SHP77 treated with DMSO at 0.1 percent for 48 hours (cell line): ENCODE results near the gene MED31.
A peak's percentile ranks its signal among the peaks of the same experiment; 100 is the strongest.
"Not testable (repeated sequence)": the region's sequence is repeated elsewhere in the genome, so short reads cannot be mapped to it uniquely, and the experiment has no call there.

ENCODE experiments used
- DNase-seq: peaks from one replicate; lab custom pipeline; 2025; lab: John Stamatoyannopoulos, UW

The MED31 gene

GRCh38 chr17:6651354-6651918, at the start of gene MED31, which contains the start of gene C17orf100:
TSS of gene MED31 (minus strand) at chr17:6651605. CDS start at chr17:6651528, 77 bp downstream.
TSS of gene C17orf100 (plus strand) at chr17:6651762. CDS start at chr17:6651914, 152 bp downstream.
- DNase-seq, result peak; percentile 86

- DNase-seq, result no peak
Measured at GRCh38 chr17:6700948-6701307, 49.5 kb upstream of the MED31 start.

GRCh38 chr17:6699997-6700947, 48.9 kb upstream of the MED31 start:
- DNase-seq, result no peak

GRCh38 chr17:6698004-6698403, 46.6 kb upstream of the MED31 start:
- DNase-seq, result no peak

GRCh38 chr17:6696906-6697305, 45.5 kb upstream of the MED31 start:
- no peak for DNase-seq

- DNase-seq, result no peak
Measured at GRCh38 chr17:6695565-6695964, 44.2 kb upstream of the MED31 start.

- DNase-seq, result no peak
Measured at GRCh38 chr17:6695051-6695450, 43.6 kb upstream of the MED31 start.

- DNase-seq, result not testable (repeated sequence)
Measured at GRCh38 chr17:6691958-6692357, 40.6 kb upstream of the MED31 start.

- DNase-seq, result no peak
Measured at GRCh38 chr17:6691546-6691945, 40.1 kb upstream of the MED31 start.

GRCh38 chr17:6690641-6691040, 39.2 kb upstream of the MED31 start:
- DNase-seq, result no peak

- no peak for DNase-seq
Measured at GRCh38 chr17:6688944-6689343, 37.5 kb upstream of the MED31 start.

- no peak for DNase-seq
Measured at GRCh38 chr17:6686026-6686425, 34.6 kb upstream of the MED31 start.

- no peak for DNase-seq
Measured at GRCh38 chr17:6684881-6685767, 33.7 kb upstream of the MED31 start.

GRCh38 chr17:6684460-6684783, 33.0 kb upstream of the MED31 start:
- DNase-seq, result no peak

GRCh38 chr17:6683730-6684459, 32.5 kb upstream of the MED31 start:
- DNase-seq, result no peak

GRCh38 chr17:6683081-6683684, 31.8 kb upstream of the MED31 start:
- DNase-seq, result no peak

GRCh38 chr17:6682339-6682738, 30.9 kb upstream of the MED31 start:
- no peak for DNase-seq

- DNase-seq, result no peak
Measured at GRCh38 chr17:6681671-6682070, 30.3 kb upstream of the MED31 start.

- no peak for DNase-seq
Measured at GRCh38 chr17:6681176-6681575, 29.8 kb upstream of the MED31 start.

GRCh38 chr17:6679241-6679640, 27.8 kb upstream of the MED31 start:
- DNase-seq, result no peak

GRCh38 chr17:6677946-6678345, 26.5 kb upstream of the MED31 start:
- no peak for DNase-seq
